Testis (tissue), 2 donors: ENCODE results near the gene REV1.

Experiments used
- POLR2A ChIP-seq: fragments of 450-650 bp; IDR thresholded peaks from one replicate; pipeline ENCODE4 v1.6.1; 2017; ENCODE audit warnings: antibody characterized with exemption, mild to moderate bottlenecking, moderate library complexity
- TF ChIP-seq, protein P1 (sequence below), 3 experiments: fragments of 450-650 bp in 2 of 3; fragments of 200-600 bp in 1 of 3; sonication (generic) in 1 of 3; IDR thresholded peaks; one replicate each; pipeline ENCODE4 v1.5.1; 2016 to 2019; ENCODE audit warnings: antibody characterized with exemption in 3 of 3, mild to moderate bottlenecking in 2 of 3, moderate library complexity in 1 of 3

DNA sequence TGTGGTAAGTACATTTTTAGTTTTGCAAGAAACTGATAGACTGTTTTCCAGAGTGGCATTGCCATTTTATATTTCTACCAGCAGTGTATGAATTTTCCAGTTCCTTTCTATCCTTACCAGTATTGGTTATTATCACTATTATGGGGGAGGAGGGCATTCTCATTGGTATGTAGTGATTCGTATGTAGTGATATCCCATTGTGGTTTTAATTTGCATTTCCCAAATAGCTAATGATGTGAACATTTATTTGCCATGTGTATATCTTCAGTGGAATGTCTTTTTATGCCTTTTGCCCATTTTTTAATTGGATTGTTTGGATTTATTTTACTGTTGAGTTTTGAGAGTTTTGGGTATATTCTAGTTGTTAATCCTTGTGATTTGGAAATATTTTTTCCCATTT lies 135.7 kb downstream of the REV1 start:
- TF ChIP-seq, protein P1, sequence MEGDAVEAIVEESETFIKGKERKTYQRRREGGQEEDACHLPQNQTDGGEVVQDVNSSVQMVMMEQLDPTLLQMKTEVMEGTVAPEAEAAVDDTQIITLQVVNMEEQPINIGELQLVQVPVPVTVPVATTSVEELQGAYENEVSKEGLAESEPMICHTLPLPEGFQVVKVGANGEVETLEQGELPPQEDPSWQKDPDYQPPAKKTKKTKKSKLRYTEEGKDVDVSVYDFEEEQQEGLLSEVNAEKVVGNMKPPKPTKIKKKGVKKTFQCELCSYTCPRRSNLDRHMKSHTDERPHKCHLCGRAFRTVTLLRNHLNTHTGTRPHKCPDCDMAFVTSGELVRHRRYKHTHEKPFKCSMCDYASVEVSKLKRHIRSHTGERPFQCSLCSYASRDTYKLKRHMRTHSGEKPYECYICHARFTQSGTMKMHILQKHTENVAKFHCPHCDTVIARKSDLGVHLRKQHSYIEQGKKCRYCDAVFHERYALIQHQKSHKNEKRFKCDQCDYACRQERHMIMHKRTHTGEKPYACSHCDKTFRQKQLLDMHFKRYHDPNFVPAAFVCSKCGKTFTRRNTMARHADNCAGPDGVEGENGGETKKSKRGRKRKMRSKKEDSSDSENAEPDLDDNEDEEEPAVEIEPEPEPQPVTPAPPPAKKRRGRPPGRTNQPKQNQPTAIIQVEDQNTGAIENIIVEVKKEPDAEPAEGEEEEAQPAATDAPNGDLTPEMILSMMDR (IDR thresholded peaks at IDR 0.05), result no peak
- TF ChIP-seq POLR2A, result no peak
